K562 (cell line): ENCODE data around the gene PPA2. TPM values are rescaled to one million over a fixed set of nuclear protein-coding genes. Genes with fewer than 3 reads are reported as not detected.

Experiments
- ATAC-seq: fragments of 200-7000 bp; cut with Tn5 transposase; 3 replicates; pipeline ENCODE4 v1.9.1; 2020; ENCODE audit warnings: moderate library complexity
- BruUV-seq: library from RNA; stranded (reverse); fragments of 400-500 nt; replicated peaks from 2 replicates; lab custom pipeline; 2021; lab: Mats Ljungman, UMichigan
- CTCF ChIA-PET: fragments of 300-600 bp; formaldehyde crosslinking; extraction: SDS; loops from one replicate; lab custom pipeline; 2021; ENCODE audit warnings: low intra/inter-chr PET ratio; lab: Yijun Ruan, JAX
- POLR2A ChIA-PET: fragments of 300-600, 350-650 bp; sonication (Branson Sonifier 250); formaldehyde crosslinking; extraction: SDS; loops from one replicate; lab custom pipeline; 2021; ENCODE audit warnings: antibody characterized with exemption, inconsistent platforms; lab: Yijun Ruan, JAX
- DNase-seq, 4 experiments: peaks; one replicate each; pipeline versions ENCODE4 v3.0.0 to v3.0.0-alpha.2; 2011 to 2018; ENCODE audit warnings: low spot score in 3 of 4, mixed read lengths in 3 of 4; ENCODE audit errors: extremely low read depth in 1 of 4
- FAIRE-seq: peaks from 2 replicates; lab custom pipeline; 2011; peaks lifted over from hg19 to GRCh38; lab: Jason Lieb, UNC
- H2AFZ ChIP-seq: 2 replicates; pipeline ENCODE4 v1.6.0; 2011; ENCODE audit warnings: low read depth, low read length, control low read depth, inconsistent platforms
- H3K27ac ChIP-seq: fragments of 200-600 bp; 3 replicates; pipeline ENCODE4 v1.8.0; 2011; ENCODE audit warnings: low read depth, mild to moderate bottlenecking, control low read depth, inconsistent platforms, low read length, moderate library complexity, mixed read lengths; ENCODE audit errors: extremely low read depth
- H3K27me3 ChIP-seq, 2 experiments: fragments of 300-600 bp in 1 of 2; 2 replicates in 1 of 2; 3 replicates in 1 of 2; pipeline versions ENCODE4 v1.6.0 to v1.8.0; 2011; ENCODE audit warnings: inconsistent platforms in 2 of 2, low read length in 2 of 2, mild to moderate bottlenecking in 1 of 2, mixed read lengths in 1 of 2, moderate library complexity in 1 of 2; ENCODE audit not compliant: control insufficient read depth in 2 of 2, insufficient read depth in 2 of 2
- H3K36me3 ChIP-seq: fragments of 300-600 bp; 3 replicates; pipeline ENCODE4 v1.8.0; 2011; ENCODE audit warnings: mild to moderate bottlenecking, low read length, inconsistent platforms; ENCODE audit not compliant: control insufficient read depth, insufficient read depth
- H3K4me1 ChIP-seq, 2 experiments: fragments of 200-600 bp in 1 of 2; replicated peaks in 1 of 2; 2 replicates in 1 of 2; 3 replicates in 1 of 2; pipeline versions ENCODE4 v1.5.1 to v1.8.0; 2011; ENCODE audit warnings: inconsistent platforms in 2 of 2, low read length in 2 of 2, mild to moderate bottlenecking in 1 of 2, mixed read lengths in 1 of 2, moderate library complexity in 1 of 2; ENCODE audit not compliant: control insufficient read depth in 2 of 2, insufficient read depth in 2 of 2
- H3K4me2 ChIP-seq: 2 replicates; pipeline ENCODE4 v1.6.1; 2011; ENCODE audit warnings: low read length, control low read depth, inconsistent platforms, mixed read lengths; ENCODE audit not compliant: insufficient read depth
- H3K4me3 ChIP-seq: fragments of 200-600 bp; sonication (generic), shearing (Covaris generic); 2 replicates; pipeline ENCODE4 v1.5.1; 2016; ENCODE audit warnings: control low read depth, inconsistent platforms
- H3K79me2 ChIP-seq: fragments of 200-600 bp; 3 replicates; pipeline ENCODE4 v1.8.0; 2011; ENCODE audit warnings: low read length, inconsistent platforms; ENCODE audit not compliant: control insufficient read depth, insufficient read depth
- H3K9ac ChIP-seq, 2 experiments: 2 replicates each; pipeline versions ENCODE4 v1.6.0 to v1.6.1; 2011; ENCODE audit warnings: low read depth in 2 of 2, low read length in 2 of 2, control low read depth in 1 of 2, inconsistent platforms in 1 of 2, mild to moderate bottlenecking in 1 of 2, mixed read lengths in 1 of 2; ENCODE audit not compliant: insufficient read depth in 1 of 2
- H3K9me1 ChIP-seq: one replicate; pipeline ENCODE4 v1.6.0; 2011; ENCODE audit warnings: inconsistent platforms, mild to moderate bottlenecking, low read length, moderate library complexity; ENCODE audit not compliant: control insufficient read depth, insufficient read depth
- H3K9me3 ChIP-seq: replicated peaks from 2 replicates; pipeline ENCODE4 v1.5.1; 2011; ENCODE audit warnings: low read depth, low read length, inconsistent platforms; ENCODE audit not compliant: control insufficient read depth, insufficient read depth
- H4K20me1 ChIP-seq: replicated peaks from 2 replicates; pipeline ENCODE4 v1.6.1; 2011; ENCODE audit warnings: low read length, inconsistent platforms, mixed read lengths; ENCODE audit not compliant: control insufficient read depth, insufficient read depth
- BRF1 ChIP-seq: IDR thresholded peaks from 3 replicates; pipeline ENCODE4 v1.6.1; 2011; ENCODE audit warnings: borderline replicate concordance, mild to moderate bottlenecking; ENCODE audit not compliant: insufficient read length; ENCODE audit errors: extremely low read depth
- C11orf30 ChIP-seq: fragments of 450-650 bp; IDR thresholded peaks from 2 replicates; pipeline ENCODE4 v1.6.1; 2016; ENCODE audit warnings: low read depth, mild to moderate bottlenecking
- CHD2 ChIP-seq: IDR thresholded peaks from 2 replicates; pipeline ENCODE4 v1.6.1; 2011; ENCODE audit warnings: low read depth, low read length
- CREB1 ChIP-seq, 2 experiments: sonication (generic) in 1 of 2; formaldehyde crosslinking in 1 of 2; IDR thresholded peaks; 2 replicates each; pipeline versions ENCODE4 v1.6.1 to v1.8.0; 2012 to 2022; ENCODE audit warnings: inconsistent platforms in 1 of 2, mild to moderate bottlenecking in 1 of 2, missing genetic modification reagents in 1 of 2, moderate library complexity in 1 of 2
- DPF2 ChIP-seq: fragments of 450-650 bp; IDR thresholded peaks from 2 replicates; pipeline ENCODE4 v1.6.1; 2016
- JUNB ChIP-seq: fragments of 450-650 bp; formaldehyde crosslinking; conservative IDR thresholded peaks from 2 replicates; pipeline ENCODE4 v1.4.0; 2020; ENCODE audit warnings: mild to moderate bottlenecking
- KLF16 ChIP-seq: IDR thresholded peaks from 2 replicates; pipeline ENCODE4 v1.6.1; 2016; ENCODE audit warnings: antibody characterized with exemption
- PHB2 ChIP-seq: fragments of 450-650 bp; IDR thresholded peaks from 2 replicates; pipeline ENCODE4 v1.6.1; 2017; ENCODE audit warnings: low read depth
- SP1 ChIP-seq: sonication (generic); formaldehyde crosslinking; IDR thresholded peaks from 2 replicates; pipeline ENCODE4 v1.8.1; 2022; ENCODE audit warnings: mild to moderate bottlenecking, missing genetic modification reagents
- TAF9B ChIP-seq: fragments of 450-650 bp; IDR thresholded peaks from 2 replicates; pipeline ENCODE4 v1.6.1; 2018; ENCODE audit warnings: mild to moderate bottlenecking; ENCODE audit not compliant: partially characterized antibody
- TAL1 ChIP-seq: fragments of 450-650 bp; IDR thresholded peaks from 2 replicates; pipeline ENCODE4 v1.6.1; 2016; ENCODE audit warnings: mild to moderate bottlenecking
- ZNF124 ChIP-seq: sonication (generic); formaldehyde crosslinking; IDR thresholded peaks from 2 replicates; pipeline ENCODE4 v1.8.1; 2022; ENCODE audit warnings: missing genetic modification reagents
- ZNF77 ChIP-seq: fragments of 250-450 bp; sonication (Bioruptor Pico); IDR thresholded peaks from 2 replicates; pipeline ENCODE4 v1.5.0; 2020
- ZNF785 ChIP-seq: fragments of 250-450 bp; sonication (Bioruptor Pico); IDR thresholded peaks from 2 replicates; pipeline ENCODE4 v1.4.0; 2020; ENCODE audit warnings: mild to moderate bottlenecking
- WGBS: fragments of 100-300 bp; shearing (Covaris generic); methylation state at CpG from one replicate; pipeline ENCODE4 v1.1.6; 2016; ENCODE audit warnings: low coverage, mixed read lengths; ENCODE audit not compliant: insufficient coverage; ENCODE audit errors: missing lambda C conversion rate; 5-methylcytosine and 5-hydroxymethylcytosine counted together
- in situ Hi-C: fragments of 300-500 bp; cut with MboI; formaldehyde crosslinking; loops from 4 replicates; pipeline ENCODE4 v1.15.0; 2018; ENCODE audit warnings: inconsistent platforms, mixed read lengths
- intact Hi-C: fragments of 100-400 bp; cut with micrococcal nuclease; formaldehyde crosslinking; loops from 2 replicates; pipeline ENCODE4 v1.14.2; 2022
- polyA plus RNA-seq, 8 experiments: library from polyadenylated mRNA; depleted of rRNA in 4 of 8; stranded (reverse) in 5 of 8; unstranded in 3 of 8; fragments of >200 nt; fragmentation: Nextera tagmentation in 2 of 8; fragmentation: Illumina TruSeq in 1 of 8; extraction: Ambion mirVana in 2 of 8; extraction: Trizol in 1 of 8; gene quantifications; 2 replicates each; pipeline versions ENCODE4 v1.2.1 to v1.2.3, GENCODE V29; 2011 to 2014; ENCODE audit warnings: inconsistent platforms in 1 of 8, missing spikeins in 1 of 8
- total RNA-seq, 7 experiments: library from RNA; depleted of rRNA in 6 of 7; stranded (reverse); fragments of >200 nt in 6 of 7; fragmentation: Illumina TruSeq in 2 of 7; extraction: Trizol in 2 of 7; gene quantifications; 2 replicates each; pipeline versions ENCODE4 v1.2.1 to v1.2.3, GENCODE V29; 2011 to 2021; ENCODE audit warnings: low replicate concordance in 1 of 7
- TF ChIP-seq, protein P1 (sequence below): fragments of 200-800 bp; sonication (Bioruptor generic); IDR thresholded peaks from 2 replicates; pipeline ENCODE4 v1.6.1; 2017; ENCODE audit warnings: missing genetic modification characterization, missing compliant biosample characterization
- TF ChIP-seq, protein P2 (sequence below), 2 experiments: fragments of 150-350 bp in 1 of 2; IDR thresholded peaks; 2 replicates each; pipeline ENCODE4 v1.6.1; 2012 to 2016; ENCODE audit warnings: low read depth in 2 of 2, low read length in 2 of 2, mild to moderate bottlenecking in 1 of 2, moderate library complexity in 1 of 2

PPA2 gene
- total and polyA plus RNA-seq, 9 of the 15 experiments (the other 6 are each of a cell fraction or from before 2014, with no cell fraction given) = 48.3 to 190 (median 109) TPM

DNA sequence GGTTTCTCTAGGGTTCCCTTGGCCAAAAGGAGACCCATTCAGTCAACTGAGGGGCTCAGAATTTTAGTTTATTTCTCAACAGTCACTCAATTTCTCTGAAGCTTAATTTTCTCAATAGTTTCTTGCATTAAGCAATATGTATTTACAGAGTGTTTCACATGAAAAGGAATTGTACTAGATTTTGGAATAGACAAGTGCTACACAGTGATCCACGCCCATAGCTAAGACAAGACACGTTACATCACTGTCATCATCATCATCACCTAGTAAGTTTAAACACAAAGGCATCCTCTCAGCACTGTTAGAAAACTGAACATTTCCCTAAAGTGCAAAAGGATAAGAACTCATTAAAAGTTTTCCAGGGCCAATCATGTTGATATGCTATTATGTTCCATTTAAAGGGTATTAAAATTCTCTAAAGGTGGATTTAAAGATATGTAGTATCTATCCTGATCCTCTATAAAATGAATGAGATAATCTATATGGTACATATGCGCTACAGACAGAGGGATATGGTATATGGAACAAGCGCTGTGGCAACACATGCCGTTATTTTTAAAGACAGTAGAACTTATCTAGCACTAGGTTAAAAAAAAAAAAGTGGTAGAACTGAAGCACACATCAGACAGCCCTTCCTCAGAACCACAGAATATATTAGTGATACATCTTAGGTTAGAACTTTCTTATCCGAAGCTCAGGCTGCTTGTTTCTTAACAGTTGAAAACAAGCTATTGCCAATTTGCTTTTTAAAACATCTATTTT lies 12.1 kb downstream of the PPA2 start (continued):
- TF ChIP-seq CHD2 = no peak
- no peak for TF ChIP-seq PHB2
- no peak for TF ChIP-seq TAF9B
- no peak for TF ChIP-seq ZNF124
- no peak for TF ChIP-seq BRF1
- TF ChIP-seq JUNB (CRISPR knock-in tag) = no peak
- TF ChIP-seq, protein P1, sequence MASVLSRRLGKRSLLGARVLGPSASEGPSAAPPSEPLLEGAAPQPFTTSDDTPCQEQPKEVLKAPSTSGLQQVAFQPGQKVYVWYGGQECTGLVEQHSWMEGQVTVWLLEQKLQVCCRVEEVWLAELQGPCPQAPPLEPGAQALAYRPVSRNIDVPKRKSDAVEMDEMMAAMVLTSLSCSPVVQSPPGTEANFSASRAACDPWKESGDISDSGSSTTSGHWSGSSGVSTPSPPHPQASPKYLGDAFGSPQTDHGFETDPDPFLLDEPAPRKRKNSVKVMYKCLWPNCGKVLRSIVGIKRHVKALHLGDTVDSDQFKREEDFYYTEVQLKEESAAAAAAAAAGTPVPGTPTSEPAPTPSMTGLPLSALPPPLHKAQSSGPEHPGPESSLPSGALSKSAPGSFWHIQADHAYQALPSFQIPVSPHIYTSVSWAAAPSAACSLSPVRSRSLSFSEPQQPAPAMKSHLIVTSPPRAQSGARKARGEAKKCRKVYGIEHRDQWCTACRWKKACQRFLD (CRISPR knock-in tag) = peak; percentile 3; the same call in 1 of the 2 replicates
- no peak for TF ChIP-seq KLF16
- 0 out of 2 replicates have a peak, but pooled peaks have one; percentile 6 for TF ChIP-seq DPF2
- TF ChIP-seq C11orf30 = no peak

DNA sequence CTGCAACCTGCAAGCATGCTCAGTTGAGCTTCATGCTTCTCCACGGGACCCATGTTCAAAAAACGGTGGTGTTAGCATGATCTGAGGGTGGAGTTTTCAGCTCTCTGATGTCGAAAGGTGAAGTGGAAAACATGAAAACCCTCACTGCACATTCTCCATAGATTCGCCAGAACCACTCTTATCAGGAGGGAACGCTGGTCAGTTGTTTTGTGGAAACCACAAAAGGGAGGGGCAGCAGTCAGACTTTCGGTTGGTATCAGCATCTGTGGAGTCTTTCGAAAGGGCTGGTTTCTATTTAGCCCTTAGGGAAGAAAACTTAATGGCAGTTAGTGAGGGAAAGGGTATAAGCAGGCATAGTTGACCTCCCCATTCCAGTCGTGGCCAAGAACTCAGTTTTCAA lies 12.6 kb downstream of the PPA2 start:
- no peak overlapping the region for H3K4me3 ChIP-seq
- H3K27ac ChIP-seq = peak overlapping the region; percentile 89
- H3K9ac ChIP-seq = peak overlapping the region in 1 of 2 experiments; percentile 43; a peak in 2 of 4 replicates
- POLR2A ChIA-PET = interaction anchor here (0.9 to 1.6 kb wide), 4 partner anchors 11 to 19 kb away, joined by 3 to 4 read pairs (median 3); partner anchors contain the start of gene PPA2
- H3K4me1 ChIP-seq = peaks cover 0 to 20% of the 10 kb centered on the region in 2 experiments; a peak in 3 of 5 replicates
- H3K4me2 ChIP-seq = peak overlapping the region; percentile 68
- no peaks in the 10 kb centered on the region for H3K27me3 ChIP-seq
- peak overlapping the region; percentile 61; the same call in 1 of the 2 replicates for H2AFZ ChIP-seq
- BruUV-seq = no TSS peak
- 0% methylated on average over 8 of the region's 8 CpGs for WGBS
- peaks cover 34% of the 10 kb centered on the region for H3K79me2 ChIP-seq
- intact Hi-C loops = no loop called here
- peaks cover 14% of the 10 kb centered on the region for H3K9me3 ChIP-seq
- in situ Hi-C loops = no loop called here
- H4K20me1 ChIP-seq = no peaks in the 10 kb centered on the region
- FAIRE-seq (peak; percentile 92), DNase-seq (peak; percentile 32 to 90 (median 50)), ATAC-seq (peak; percentile 96)
- no peaks in the 10 kb centered on the region for H3K9me1 ChIP-seq
- peaks cover 22% of the 10 kb centered on the region; the same call in 1 of the 3 replicates for H3K36me3 ChIP-seq
- CTCF ChIA-PET = no interaction called here
- TF ChIP-seq TAL1 (peak; percentile 75), CREB1 (IDR thresholded peaks at IDR 0.05) (peak; percentile 35; the same call in 1 of the 2 replicates), CREB1 (CRISPR knock-in tag; IDR thresholded peaks at IDR 0.05) (no peak), ZNF77 (CRISPR knock-in tag) (no peak), SP1 (CRISPR knock-in tag) (no peak), ZNF785 (CRISPR knock-in tag) (no peak), DPF2 (peak; percentile 85)
- TF ChIP-seq, protein P2, sequence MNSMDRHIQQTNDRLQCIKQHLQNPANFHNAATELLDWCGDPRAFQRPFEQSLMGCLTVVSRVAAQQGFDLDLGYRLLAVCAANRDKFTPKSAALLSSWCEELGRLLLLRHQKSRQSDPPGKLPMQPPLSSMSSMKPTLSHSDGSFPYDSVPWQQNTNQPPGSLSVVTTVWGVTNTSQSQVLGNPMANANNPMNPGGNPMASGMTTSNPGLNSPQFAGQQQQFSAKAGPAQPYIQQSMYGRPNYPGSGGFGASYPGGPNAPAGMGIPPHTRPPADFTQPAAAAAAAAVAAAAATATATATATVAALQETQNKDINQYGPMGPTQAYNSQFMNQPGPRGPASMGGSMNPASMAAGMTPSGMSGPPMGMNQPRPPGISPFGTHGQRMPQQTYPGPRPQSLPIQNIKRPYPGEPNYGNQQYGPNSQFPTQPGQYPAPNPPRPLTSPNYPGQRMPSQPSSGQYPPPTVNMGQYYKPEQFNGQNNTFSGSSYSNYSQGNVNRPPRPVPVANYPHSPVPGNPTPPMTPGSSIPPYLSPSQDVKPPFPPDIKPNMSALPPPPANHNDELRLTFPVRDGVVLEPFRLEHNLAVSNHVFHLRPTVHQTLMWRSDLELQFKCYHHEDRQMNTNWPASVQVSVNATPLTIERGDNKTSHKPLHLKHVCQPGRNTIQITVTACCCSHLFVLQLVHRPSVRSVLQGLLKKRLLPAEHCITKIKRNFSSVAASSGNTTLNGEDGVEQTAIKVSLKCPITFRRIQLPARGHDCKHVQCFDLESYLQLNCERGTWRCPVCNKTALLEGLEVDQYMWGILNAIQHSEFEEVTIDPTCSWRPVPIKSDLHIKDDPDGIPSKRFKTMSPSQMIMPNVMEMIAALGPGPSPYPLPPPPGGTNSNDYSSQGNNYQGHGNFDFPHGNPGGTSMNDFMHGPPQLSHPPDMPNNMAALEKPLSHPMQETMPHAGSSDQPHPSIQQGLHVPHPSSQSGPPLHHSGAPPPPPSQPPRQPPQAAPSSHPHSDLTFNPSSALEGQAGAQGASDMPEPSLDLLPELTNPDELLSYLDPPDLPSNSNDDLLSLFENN (IDR thresholded peaks at IDR 0.05; ENCODE audit: low read depth in 2 of 2, low read length in 2 of 2) = peak in 1 of 2 experiments; percentile 66; a peak in 1 of 4 replicates
